ENCODE results near the gene ABCB6.

DNA sequence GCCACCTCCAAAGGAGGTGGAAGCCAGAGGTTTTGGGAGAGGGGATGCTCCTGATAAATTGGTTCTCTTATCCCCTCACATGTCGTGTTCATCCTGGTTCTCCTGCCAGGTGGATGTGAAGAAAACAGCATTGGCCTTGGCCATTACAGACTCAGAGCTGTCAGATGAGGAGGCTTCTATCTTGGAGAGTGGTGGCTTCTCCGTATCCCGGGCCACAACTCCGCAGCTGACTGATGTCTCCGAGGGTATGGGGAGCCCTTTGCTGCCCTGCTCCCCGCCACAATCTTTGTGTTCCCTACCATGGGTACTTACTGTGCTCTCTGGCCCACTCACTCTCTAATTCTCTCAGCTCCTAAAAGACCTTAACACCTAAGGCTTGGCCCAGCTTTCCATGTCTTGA is 37.2 kb downstream of the ABCB6 start:
- TF ChIP-seq POLR2A (IDR thresholded peaks at IDR 0.05) = no peak
- TF ChIP-seq, protein P1, sequence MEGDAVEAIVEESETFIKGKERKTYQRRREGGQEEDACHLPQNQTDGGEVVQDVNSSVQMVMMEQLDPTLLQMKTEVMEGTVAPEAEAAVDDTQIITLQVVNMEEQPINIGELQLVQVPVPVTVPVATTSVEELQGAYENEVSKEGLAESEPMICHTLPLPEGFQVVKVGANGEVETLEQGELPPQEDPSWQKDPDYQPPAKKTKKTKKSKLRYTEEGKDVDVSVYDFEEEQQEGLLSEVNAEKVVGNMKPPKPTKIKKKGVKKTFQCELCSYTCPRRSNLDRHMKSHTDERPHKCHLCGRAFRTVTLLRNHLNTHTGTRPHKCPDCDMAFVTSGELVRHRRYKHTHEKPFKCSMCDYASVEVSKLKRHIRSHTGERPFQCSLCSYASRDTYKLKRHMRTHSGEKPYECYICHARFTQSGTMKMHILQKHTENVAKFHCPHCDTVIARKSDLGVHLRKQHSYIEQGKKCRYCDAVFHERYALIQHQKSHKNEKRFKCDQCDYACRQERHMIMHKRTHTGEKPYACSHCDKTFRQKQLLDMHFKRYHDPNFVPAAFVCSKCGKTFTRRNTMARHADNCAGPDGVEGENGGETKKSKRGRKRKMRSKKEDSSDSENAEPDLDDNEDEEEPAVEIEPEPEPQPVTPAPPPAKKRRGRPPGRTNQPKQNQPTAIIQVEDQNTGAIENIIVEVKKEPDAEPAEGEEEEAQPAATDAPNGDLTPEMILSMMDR (IDR thresholded peaks at IDR 0.05) = no peak
